B cell (primary cell): Measurements from ENCODE around the gene GNA12. TPM values are rescaled to one million over a fixed set of nuclear protein-coding genes. Genes with fewer than 3 reads are reported as not detected.

Experiments used
- ATAC-seq: fragments of 200-7000 bp; cut with Tn5 transposase; one replicate; pipeline ENCODE4 v1.10.0; 2021; ENCODE audit warnings: low read depth, mild to moderate bottlenecking, moderate number of reproducible peaks, moderate library complexity
- CTCF ChIA-PET: fragments of 350-600 bp; sonication (Branson Sonifier 250); formaldehyde crosslinking; loops from one replicate; lab custom pipeline; 2021; ENCODE audit warnings: antibody characterized with exemption, inconsistent platforms; lab: Charles Lee
- POLR2A ChIA-PET: fragments of 350-600 bp; sonication (Branson Sonifier 250); formaldehyde crosslinking; loops from one replicate; lab custom pipeline; 2021; ENCODE audit warnings: antibody characterized with exemption; lab: Charles Lee
- DNase-seq: peaks from one replicate; pipeline ENCODE4 v3.0.0; 2013
- H2AFZ ChIP-seq: 2 replicates; pipeline ENCODE4 v1.6.1; 2012; ENCODE audit warnings: mild to moderate bottlenecking, low read depth, low read length; ENCODE audit not compliant: insufficient read depth, poor library complexity, severe bottlenecking
- H3K27ac ChIP-seq, 2 donors: 1 replicate in 1 of 2; 2 replicates in 1 of 2; pipeline ENCODE4 v1.5.1; 2012 to 2013; ENCODE audit warnings: low read length in 2 of 2, mild to moderate bottlenecking in 2 of 2, moderate library complexity in 1 of 2
- H3K27me3 ChIP-seq, 4 experiments: fragments of 200-600 bp in 1 of 4; sonication (generic) in 1 of 4; replicated peaks in 1 of 4; 1 replicate in 2 of 4; 2 replicates in 2 of 4; pipeline versions ENCODE4 v1.6.1 to v1.7.0; 2013 to 2016; ENCODE audit warnings: low read length in 3 of 4, mild to moderate bottlenecking in 2 of 4, mixed read lengths in 1 of 4, moderate library complexity in 1 of 4; ENCODE audit not compliant: insufficient read depth in 4 of 4, control insufficient read depth in 3 of 4; ENCODE audit errors: control extremely low read depth in 1 of 4
- H3K36me3 ChIP-seq, 2 experiments: replicated peaks in 1 of 2; 1 replicate in 1 of 2; 2 replicates in 1 of 2; pipeline versions ENCODE4 v1.6.1 to v1.7.1; 2013; ENCODE audit warnings: low read length in 1 of 2; ENCODE audit not compliant: insufficient read depth in 2 of 2, control insufficient read depth in 1 of 2; ENCODE audit errors: control extremely low read depth in 1 of 2, extremely low read depth in 1 of 2
- H3K4me1 ChIP-seq, 2 donors: fragments of 200-600 bp in 1 of 2; sonication (generic) in 1 of 2; 1 replicate in 1 of 2; 2 replicates in 1 of 2; pipeline versions ENCODE4 v1.5.1 to v1.6.1; 2013 to 2017; ENCODE audit warnings: low read length in 2 of 2; ENCODE audit not compliant: control insufficient read depth in 2 of 2, insufficient read depth in 2 of 2
- H3K4me2 ChIP-seq: replicated peaks from 2 replicates; pipeline ENCODE3; 2012; ENCODE audit warnings: mild to moderate bottlenecking, low read depth, low read length; ENCODE audit not compliant: poor library complexity, severe bottlenecking
- H3K4me3 ChIP-seq, 5 experiments: fragments of 200-600 bp in 1 of 5; sonication (generic) in 1 of 5; 1 replicate in 3 of 5; 2 replicates in 2 of 5; pipeline versions ENCODE4 v1.5.1 to v1.7.0; 2011 to 2016; ENCODE audit warnings: low read length in 4 of 5, mild to moderate bottlenecking in 4 of 5, low read depth in 2 of 5, control low read depth in 1 of 5, moderate library complexity in 1 of 5; ENCODE audit not compliant: insufficient read depth in 1 of 5; ENCODE audit errors: control extremely low read depth in 1 of 5, extremely low read depth in 1 of 5
- H3K79me2 ChIP-seq: fragments of 200-600 bp; sonication (generic); one replicate; pipeline ENCODE4 v1.6.0; 2016; ENCODE audit warnings: low read length; ENCODE audit not compliant: control insufficient read depth, insufficient read depth
- H3K9ac ChIP-seq: fragments of 200-600 bp; sonication (generic); 2 replicates; pipeline ENCODE4 v1.6.1; 2017; ENCODE audit warnings: mild to moderate bottlenecking, low read length, moderate library complexity
- H3K9me3 ChIP-seq, 3 donors: one replicate each; pipeline versions ENCODE4 v1.6.1 to v1.7.1; 2013; ENCODE audit warnings: low read length in 2 of 3; ENCODE audit not compliant: control insufficient read depth in 2 of 3, insufficient read depth in 1 of 3; ENCODE audit errors: control extremely low read depth in 1 of 3
- H4K20me1 ChIP-seq: 2 replicates; pipeline ENCODE4 v1.6.0; 2012; ENCODE audit warnings: mild to moderate bottlenecking, low read length; ENCODE audit not compliant: insufficient read depth, control insufficient read depth, poor library complexity, severe bottlenecking
- H3K27ac Mint-ChIP-seq: one replicate; pipeline ENCODE4 v1.8.0; 2021; ENCODE audit warnings: mixed read lengths
- H3K27me3 Mint-ChIP-seq: one replicate; pipeline ENCODE4 v1.8.0; 2021; ENCODE audit warnings: mixed read lengths
- H3K4me1 Mint-ChIP-seq: one replicate; pipeline ENCODE4 v1.8.0; 2021; ENCODE audit warnings: mixed read lengths
- H3K4me3 Mint-ChIP-seq: one replicate; pipeline ENCODE4 v1.8.0; 2021; ENCODE audit warnings: mixed read lengths
- H3K9me3 Mint-ChIP-seq: one replicate; pipeline ENCODE4 v1.8.0; 2022; ENCODE audit warnings: mixed read lengths; ENCODE audit not compliant: insufficient read depth
- EZH2 ChIP-seq: IDR thresholded peaks from 2 replicates; pipeline ENCODE4 v1.6.1; 2012; ENCODE audit warnings: borderline replicate concordance, low read depth, mild to moderate bottlenecking, moderate library complexity, low read length; ENCODE audit not compliant: insufficient read depth, poor library complexity, severe bottlenecking
- WGBS: methylation state at CpG from one replicate; pipeline ENCODE4 v1.1.5; 2013; ENCODE audit warnings: missing lambda C conversion rate; ENCODE audit not compliant: insufficient coverage; 5-methylcytosine and 5-hydroxymethylcytosine counted together
- intact Hi-C: fragments of 100-400 bp; cut with micrococcal nuclease; formaldehyde crosslinking; loops from one replicate; pipeline ENCODE4 v1.10.0; 2022
- polyA plus RNA-seq: library from polyadenylated mRNA; depleted of rRNA; stranded (reverse); fragments of >200 nt; gene quantifications from 2 replicates; pipeline ENCODE4 v1.2.3, GENCODE V29; 2012
- total RNA-seq, 2 donors: library from RNA; stranded (reverse); fragments of 120-200 nt in 1 of 2; gene quantifications; 1 replicate in 1 of 2; 2 replicates in 1 of 2; pipeline versions ENCODE4 v1.2.3 to v1.2.4, GENCODE V29; 2013 to 2022
- TF ChIP-seq, protein P1 (sequence below): fragments of 200-600 bp; IDR thresholded peaks from one replicate; pipeline ENCODE4 v1.8.0; 2022; ENCODE audit warnings: antibody characterized with exemption, mild to moderate bottlenecking

GNA12 gene
- total and polyA plus RNA-seq, 2 donors (not counting 1 experiment from before 2014, with no cell fraction given) = 34.6 to 110 TPM

DNA sequence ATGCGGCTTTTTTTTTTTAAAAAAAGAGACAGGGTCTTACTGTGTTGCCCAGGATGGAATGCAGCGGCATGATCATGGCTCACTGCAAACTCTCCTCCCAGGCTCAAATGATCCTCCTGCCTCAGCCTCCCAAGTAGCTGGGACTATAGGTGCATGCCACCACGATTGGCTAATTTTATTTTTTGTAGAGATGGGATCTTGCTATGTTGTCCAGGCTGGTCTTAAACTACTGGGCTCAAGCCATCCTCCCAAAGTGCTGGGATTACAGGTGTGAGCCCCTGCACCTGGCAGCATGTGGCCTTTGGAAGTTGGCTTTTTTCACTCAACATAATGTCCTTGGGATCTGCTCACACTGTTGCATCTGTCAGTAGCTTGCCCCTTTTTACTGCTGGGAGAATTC lies 91.0 kb downstream of the GNA12 start:
- H3K4me1 ChIP-seq = peaks cover 3 to 4% of the 10 kb centered on the region in 2 donors
- H3K36me3 ChIP-seq = peaks cover 0 to 12% of the 10 kb centered on the region in 2 experiments
- H3K4me2 ChIP-seq = no peak overlapping the region
- ChIA-PET POLR2A (no interaction called here), CTCF (no interaction called here)
- H4K20me1 ChIP-seq = peaks cover 28% of the 10 kb centered on the region
- no peaks in the 10 kb centered on the region for H3K9me3 Mint-ChIP-seq
- no peak overlapping the region for H3K4me3 Mint-ChIP-seq
- WGBS = no CpG with 5 or more reads among the region's 3 CpGs
- no peak overlapping the region for H2AFZ ChIP-seq
- ATAC-seq (no peak), DNase-seq (no peak)
- H3K4me3 ChIP-seq = no peak overlapping the region
- intact Hi-C loops = no loop called here
- no peaks in the 10 kb centered on the region for H3K9me3 ChIP-seq
- H3K79me2 ChIP-seq = peaks cover 40% of the 10 kb centered on the region
- no peak overlapping the region for H3K27ac ChIP-seq
- peaks cover 39% of the 10 kb centered on the region for H3K4me1 Mint-ChIP-seq
- H3K27me3 ChIP-seq = no peaks in the 10 kb centered on the region
- H3K9ac ChIP-seq = no peak overlapping the region
- H3K27me3 Mint-ChIP-seq = no peaks in the 10 kb centered on the region
- no peak overlapping the region for H3K27ac Mint-ChIP-seq
- TF ChIP-seq EZH2 = no peak
- TF ChIP-seq, protein P1, sequence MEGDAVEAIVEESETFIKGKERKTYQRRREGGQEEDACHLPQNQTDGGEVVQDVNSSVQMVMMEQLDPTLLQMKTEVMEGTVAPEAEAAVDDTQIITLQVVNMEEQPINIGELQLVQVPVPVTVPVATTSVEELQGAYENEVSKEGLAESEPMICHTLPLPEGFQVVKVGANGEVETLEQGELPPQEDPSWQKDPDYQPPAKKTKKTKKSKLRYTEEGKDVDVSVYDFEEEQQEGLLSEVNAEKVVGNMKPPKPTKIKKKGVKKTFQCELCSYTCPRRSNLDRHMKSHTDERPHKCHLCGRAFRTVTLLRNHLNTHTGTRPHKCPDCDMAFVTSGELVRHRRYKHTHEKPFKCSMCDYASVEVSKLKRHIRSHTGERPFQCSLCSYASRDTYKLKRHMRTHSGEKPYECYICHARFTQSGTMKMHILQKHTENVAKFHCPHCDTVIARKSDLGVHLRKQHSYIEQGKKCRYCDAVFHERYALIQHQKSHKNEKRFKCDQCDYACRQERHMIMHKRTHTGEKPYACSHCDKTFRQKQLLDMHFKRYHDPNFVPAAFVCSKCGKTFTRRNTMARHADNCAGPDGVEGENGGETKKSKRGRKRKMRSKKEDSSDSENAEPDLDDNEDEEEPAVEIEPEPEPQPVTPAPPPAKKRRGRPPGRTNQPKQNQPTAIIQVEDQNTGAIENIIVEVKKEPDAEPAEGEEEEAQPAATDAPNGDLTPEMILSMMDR = no peak

GRCh38 chr7:2751086-2751485 lies 93.0 kb downstream of the GNA12 start:
- Histone ChIP-seq H3K9me3 (no peaks in the 10 kb centered on the region), H3K36me3 (peaks cover 0 to 4% of the 10 kb centered on the region in 2 experiments), H3K79me2 (peaks cover 30% of the 10 kb centered on the region), H3K9ac (no peak overlapping the region), H3K4me2 (no peak overlapping the region), H2AFZ (no peak overlapping the region), H3K4me3 (no peak overlapping the region), H4K20me1 (peaks cover 28% of the 10 kb centered on the region), H3K27ac (no peak overlapping the region), H3K27me3 (no peaks in the 10 kb centered on the region), H3K4me1 (no peaks in the 10 kb centered on the region)
- TF ChIP-seq EZH2 = no peak
- TF ChIP-seq, protein P1 = no peak
- Mint-ChIP-seq H3K4me3 (no peak overlapping the region), H3K4me1 (peaks cover 31% of the 10 kb centered on the region), H3K9me3 (no peaks in the 10 kb centered on the region), H3K27ac (no peak overlapping the region), H3K27me3 (no peaks in the 10 kb centered on the region)
- WGBS = 90% methylated on average over 2 of the region's 5 CpGs
- intact Hi-C loops = no loop called here
- ChIA-PET POLR2A (interaction anchor here (0.7 kb wide), 1 partner anchor 14 kb away, joined by 4 read pairs; no protein-coding TSS in a partner anchor), CTCF (interaction anchor here (0.8 to 1.2 kb wide), 2 partner anchors 32 to 80 kb away, joined by 3 to 5 read pairs; no protein-coding TSS in a partner anchor)
- no peak for ATAC-seq
- no peak for DNase-seq
